ENCODE measurements around the gene VAV3. TPM values are rescaled to one million over a fixed set of nuclear protein-coding genes. Genes with fewer than 3 reads are reported as not detected.

Gene VAV3
- total RNA-seq, 4 donors from 2014 or later, result 44.1 to 123 (median 111) TPM

- Histone ChIP-seq H3K27ac (no peak overlapping the region), H3K4me3 (no peak overlapping the region), H3K27me3 (no peaks in the 10 kb centered on the region), H3K36me3 (no peaks in the 10 kb centered on the region), H3K9me3 (no peaks in the 10 kb centered on the region), H3K4me1 (no peaks in the 10 kb centered on the region)
- DNase-seq, result no peak
- intact Hi-C loops (cut with DNase I; ENCODE audit: low total_unique reads) (no loop called here), in situ Hi-C loops (cut with MboI; ENCODE audit: low pct_ligation_motif_present in 1 of 4, low pct_unique_long_range_greater_than_20kb in 1 of 4, low sequenced_read_pairs in 3 of 4) (no loop called here)
- WGBS, 2 donors (ENCODE audit: low coverage in 1 of 2), result 86 to 100% methylated on average over 1 to 2 of the region's 2 CpGs
- TF ChIP-seq POLR2AphosphoS5 (IDR thresholded peaks at IDR 0.05), result no peak
- no peak for TF ChIP-seq CTCF (IDR thresholded peaks at IDR 0.05)
- TF ChIP-seq EP300 (IDR thresholded peaks at IDR 0.05; ENCODE audit: low read depth), result no peak
These were observed 169.0 kb downstream of the VAV3 start for GRCh38 chr1:107795994-107796393.

- no peak for TF ChIP-seq EP300 (IDR thresholded peaks at IDR 0.05; ENCODE audit: low read depth)
- no peak for TF ChIP-seq POLR2AphosphoS5 (IDR thresholded peaks at IDR 0.05)
- no peak for TF ChIP-seq CTCF (IDR thresholded peaks at IDR 0.05)
- TF ChIP-seq POLR2A (IDR thresholded peaks at IDR 0.05), result no peak
- no peak for DNase-seq
- no peaks in the 10 kb centered on the region for H3K9me3 ChIP-seq
- no peaks in the 10 kb centered on the region for H3K27me3 ChIP-seq
- in situ Hi-C loops (cut with MboI; ENCODE audit: low pct_ligation_motif_present in 1 of 4, low pct_unique_long_range_greater_than_20kb in 1 of 4, low sequenced_read_pairs in 3 of 4), result no loop called here
- no peaks in the 10 kb centered on the region for H3K4me1 ChIP-seq
- no peaks in the 10 kb centered on the region for H3K36me3 ChIP-seq
- no peak overlapping the region for H3K27ac ChIP-seq
- WGBS, 2 donors (ENCODE audit: low coverage in 1 of 2), result 23 to 71% methylated on average over 1 of the region's 1 CpG
- intact Hi-C loops (cut with DNase I; ENCODE audit: low total_unique reads), result no loop called here
- no peak overlapping the region for H3K4me3 ChIP-seq
These were observed 169.5 kb downstream of the VAV3 start for GRCh38 chr1:107795441-107795840.

GRCh38 chr1:107794571-107794970 is 170.4 kb downstream of the VAV3 start:
- Histone ChIP-seq H3K27me3 (no peaks in the 10 kb centered on the region), H3K9me3 (no peaks in the 10 kb centered on the region), H3K27ac (no peak overlapping the region), H3K4me1 (no peaks in the 10 kb centered on the region), H3K36me3 (no peaks in the 10 kb centered on the region), H3K4me3 (no peak overlapping the region)
- TF ChIP-seq POLR2A (IDR thresholded peaks at IDR 0.05) (no peak), POLR2AphosphoS5 (IDR thresholded peaks at IDR 0.05) (no peak), EP300 (IDR thresholded peaks at IDR 0.05; ENCODE audit: low read depth) (no peak), CTCF (IDR thresholded peaks at IDR 0.05) (no peak)
- in situ Hi-C loops (cut with MboI; ENCODE audit: low pct_ligation_motif_present in 1 of 4, low pct_unique_long_range_greater_than_20kb in 1 of 4, low sequenced_read_pairs in 3 of 4) (loop anchor here in 1 of 4 donors (5.0 kb wide), 1 partner anchor 323 kb away; no protein-coding TSS in a partner anchor), intact Hi-C loops (cut with DNase I; ENCODE audit: low total_unique reads) (no loop called here)
- 63 to 73% methylated on average over 2 of the region's 2 CpGs for WGBS, 2 donors (ENCODE audit: low coverage in 1 of 2)
- no peak for DNase-seq

- Histone ChIP-seq H3K36me3 (no peaks in the 10 kb centered on the region), H3K27me3 (no peaks in the 10 kb centered on the region), H3K4me1 (no peaks in the 10 kb centered on the region), H3K9me3 (no peaks in the 10 kb centered on the region), H3K27ac (no peak overlapping the region), H3K4me3 (no peak overlapping the region)
- DNase-seq, result no peak
- no peak for TF ChIP-seq POLR2AphosphoS5 (IDR thresholded peaks at IDR 0.05)
- TF ChIP-seq POLR2A (IDR thresholded peaks at IDR 0.05), result no peak
- TF ChIP-seq EP300 (IDR thresholded peaks at IDR 0.05; ENCODE audit: low read depth), result no peak
- no peak for TF ChIP-seq CTCF (IDR thresholded peaks at IDR 0.05)
- in situ Hi-C loops (cut with MboI; ENCODE audit: low pct_ligation_motif_present in 1 of 4, low pct_unique_long_range_greater_than_20kb in 1 of 4, low sequenced_read_pairs in 3 of 4), result loop anchor here in 1 of 4 donors (5.0 kb wide), 1 partner anchor 323 kb away; no protein-coding TSS in a partner anchor
- intact Hi-C loops (cut with DNase I; ENCODE audit: low total_unique reads), result no loop called here
- WGBS, 2 donors (ENCODE audit: low coverage in 1 of 2), result 91 to 97% methylated on average over 6 to 7 of the region's 7 CpGs
These were observed 171.0 kb downstream of the VAV3 start for GRCh38 chr1:107793896-107794453.

Data from transverse colon (tissue), 4 donors.